Measurements from ENCODE around the gene GFAP.

The GFAP gene

DNA sequence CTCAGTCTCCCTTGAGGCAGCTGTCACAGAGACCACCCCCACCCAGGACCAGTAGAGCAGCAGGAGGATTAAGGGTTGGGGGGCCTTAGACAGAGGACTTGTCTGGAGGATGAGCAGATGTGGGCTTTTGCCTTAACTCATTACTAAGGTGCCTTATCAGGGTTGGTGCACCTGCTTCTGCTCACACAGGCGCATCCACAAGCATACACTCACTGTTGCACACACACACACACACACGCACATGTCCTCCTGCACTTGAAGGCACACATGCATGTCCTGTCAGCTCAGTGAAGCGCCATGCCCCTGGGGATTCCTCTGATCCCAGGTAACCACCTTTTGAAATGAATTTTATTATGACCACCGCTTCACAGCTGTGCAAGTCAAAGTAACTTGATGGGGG is 1.2 kb downstream of the GFAP start:
- no peak for DNase-seq (ENCODE audit: low read depth)

GRCh38 chr17:44913676-44914075 is 1.6 kb downstream of the GFAP start:
- no peak for DNase-seq (ENCODE audit: low read depth)

GRCh38 chr17:44912763-44913544 is 2.3 kb downstream of the GFAP start:
- no peak for DNase-seq (ENCODE audit: low read depth)

DNA sequence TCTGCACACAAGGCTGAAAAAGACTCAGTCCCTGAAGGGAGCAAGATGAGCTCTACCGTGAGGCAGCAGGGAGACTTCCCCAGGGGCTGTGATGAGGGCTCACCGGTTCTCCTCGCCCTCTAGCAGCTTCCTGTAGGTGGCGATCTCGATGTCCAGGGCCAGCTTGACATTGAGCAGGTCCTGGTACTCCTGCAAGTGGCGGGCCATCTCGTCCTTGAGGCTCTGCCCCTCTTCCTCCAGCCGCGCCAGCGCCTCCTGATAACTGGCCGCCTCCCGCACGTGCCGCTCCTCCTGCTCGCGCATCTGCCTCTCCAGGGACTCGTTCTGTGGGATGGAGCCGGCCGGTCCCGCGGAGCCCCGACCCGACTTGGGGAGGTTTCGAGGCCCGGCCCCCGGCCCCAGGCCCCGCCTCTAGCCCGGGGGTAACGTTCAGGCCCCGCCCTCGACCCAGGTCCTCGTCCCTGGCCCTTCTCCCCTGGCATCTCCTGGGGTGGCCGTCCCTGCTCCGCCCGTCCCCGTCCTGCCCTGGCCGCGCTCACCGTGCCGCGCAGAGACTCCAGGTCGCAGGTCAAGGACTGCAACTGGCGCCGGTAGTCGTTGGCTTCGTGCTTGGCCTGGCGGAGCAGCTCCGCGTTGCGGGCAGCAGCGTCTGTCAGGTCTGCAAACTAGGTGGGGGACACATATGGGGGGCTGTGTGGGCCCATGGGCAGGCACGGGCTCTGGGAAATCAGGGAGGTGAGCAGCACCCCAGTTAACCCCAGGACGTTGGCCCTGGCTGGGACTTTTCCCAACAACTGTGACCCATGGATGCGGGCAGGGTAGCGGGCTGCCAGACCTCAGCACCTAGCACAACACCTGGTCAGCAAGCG is 3.9 kb downstream of the GFAP start:
- no peak for DNase-seq (ENCODE audit: low read depth)

GRCh38 chr17:44910231-44911106 is 4.8 kb downstream of the GFAP start:
- no peak for DNase-seq (ENCODE audit: low read depth)

- no peak for DNase-seq (ENCODE audit: low read depth)
Observed at GRCh38 chr17:44909681-44910144, 5.6 kb downstream of the GFAP start.

GRCh38 chr17:44908761-44909326 is 6.5 kb downstream of the GFAP start:
- DNase-seq (ENCODE audit: low read depth) = no peak

DNA sequence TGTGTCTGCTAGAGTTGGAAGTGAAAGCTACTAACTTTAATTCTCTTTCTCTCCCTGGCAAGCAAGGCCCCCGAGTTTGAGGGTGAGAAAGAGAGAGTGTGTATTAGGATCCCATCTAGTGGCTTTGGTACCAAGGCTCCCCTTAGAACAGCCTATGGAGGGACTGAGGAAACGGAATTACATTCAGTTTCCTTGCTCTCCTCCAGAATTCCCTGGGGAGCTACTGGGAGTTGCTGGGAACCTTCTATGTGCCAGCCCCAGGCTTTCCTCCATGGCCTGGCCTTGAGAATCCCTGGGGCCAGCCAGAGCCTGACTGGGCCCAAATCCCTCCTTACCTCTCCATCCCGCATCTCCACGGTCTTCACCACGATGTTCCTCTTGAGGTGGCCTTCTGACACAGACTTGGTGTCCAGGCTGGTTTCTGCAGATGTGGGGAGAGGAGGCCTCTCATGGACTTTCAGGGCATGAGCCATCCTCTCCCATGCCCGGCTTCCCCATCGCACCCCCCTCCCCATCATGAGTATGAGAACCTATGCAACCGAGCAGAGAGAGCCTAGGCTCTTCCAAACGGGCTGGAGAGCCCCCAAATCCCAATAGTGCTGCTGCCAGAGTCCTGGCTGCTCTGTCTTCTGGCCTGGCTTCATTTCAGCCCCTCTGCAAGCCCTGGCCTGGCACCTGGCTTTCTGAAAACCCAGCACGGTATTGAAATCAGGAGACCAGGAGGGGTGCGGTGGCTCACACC is 7.4 kb downstream of the GFAP start:
- DNase-seq (ENCODE audit: low read depth) = no peak

- no peak for DNase-seq (ENCODE audit: low read depth)
Observed at GRCh38 chr17:44906763-44907728, 8.3 kb downstream of the GFAP start.

GRCh38 chr17:44906010-44906646 is 9.2 kb downstream of the GFAP start:
- DNase-seq (ENCODE audit: low read depth) = peak; percentile 62

DNA sequence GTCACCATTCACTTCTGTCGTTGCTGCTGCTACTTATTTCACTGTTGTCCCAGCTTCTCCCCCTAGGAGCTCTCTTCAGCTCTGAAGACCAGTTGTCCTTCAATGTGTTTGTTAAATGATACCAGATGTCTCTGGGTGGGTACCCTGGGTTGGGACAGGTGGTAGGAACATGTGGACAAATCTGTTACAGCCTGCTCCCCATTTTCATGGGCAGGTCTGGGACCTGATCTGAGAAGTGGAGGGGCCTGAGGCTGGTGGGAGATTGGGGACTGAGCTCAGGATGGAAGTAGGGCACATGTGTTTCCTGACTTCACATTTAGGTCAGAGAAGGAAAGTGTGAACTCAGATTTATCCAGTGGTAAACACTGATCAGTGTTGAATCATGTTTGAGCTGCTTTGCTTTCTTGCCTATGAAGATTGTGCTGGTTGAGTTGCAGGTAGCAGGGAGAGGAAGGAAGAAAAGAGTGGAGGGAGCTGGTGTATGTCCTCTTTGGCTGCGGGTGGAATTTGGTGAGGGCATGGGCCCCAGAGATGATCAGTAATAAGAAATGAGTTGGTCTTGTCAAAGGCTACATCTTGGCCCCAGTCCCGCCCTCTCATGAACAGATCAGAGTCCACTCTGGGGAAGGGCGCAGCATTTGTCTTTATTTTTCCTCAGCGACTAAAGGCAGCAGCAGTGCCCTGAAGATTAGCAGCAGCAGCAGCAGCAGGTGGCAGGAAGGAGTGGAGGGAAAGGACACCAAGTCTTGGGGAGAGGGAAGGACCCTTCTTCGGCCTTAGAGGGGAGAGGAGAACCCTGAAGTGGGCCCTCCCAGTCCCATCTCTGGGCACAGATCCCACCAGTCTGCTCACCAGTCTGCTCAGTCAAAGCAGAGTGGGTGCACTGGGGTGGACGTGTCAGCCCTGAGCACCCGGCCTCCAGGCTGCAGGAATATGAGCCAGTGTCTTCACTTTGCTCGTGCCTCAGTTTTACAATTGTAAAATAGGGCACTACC is 10.0 kb downstream of the GFAP start:
- DNase-seq (ENCODE audit: low read depth) = no peak

GRCh38 chr17:44904001-44904984 is 11.0 kb downstream of the GFAP start:
- DNase-seq (ENCODE audit: low read depth) = no peak

GRCh38 chr17:44903012-44903685 is 12.2 kb downstream of the GFAP start:
- no peak for DNase-seq (ENCODE audit: low read depth)

GRCh38 chr17:44902135-44902760 is 13.1 kb downstream of the GFAP start:
- DNase-seq (ENCODE audit: low read depth) = no peak

DNA sequence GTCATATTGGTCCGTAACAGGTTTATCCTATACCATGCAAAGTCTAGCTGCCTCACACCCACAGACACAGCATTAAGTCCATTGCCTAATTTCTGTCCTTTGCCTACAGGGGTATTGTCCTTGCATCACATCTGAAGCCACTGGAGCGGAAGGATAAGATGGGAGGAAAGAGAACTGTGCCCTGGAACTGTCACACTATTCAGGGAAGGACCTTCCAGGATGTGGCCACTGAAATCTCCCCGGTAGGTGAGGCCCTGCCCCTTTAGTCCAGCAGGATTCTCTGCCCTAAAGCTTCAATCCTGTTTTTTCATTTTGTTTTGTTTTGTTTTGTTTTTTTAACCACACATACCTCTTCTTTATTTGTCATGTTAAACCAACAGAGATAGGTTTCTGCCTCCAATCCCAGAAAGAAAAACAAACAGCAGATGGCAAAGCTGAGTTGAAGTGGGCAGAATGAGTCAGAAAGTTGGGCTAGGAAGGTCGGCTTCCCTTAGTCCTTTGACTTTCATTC is 13.8 kb downstream of the GFAP start:
- no peak for DNase-seq (ENCODE audit: low read depth)

- no peak for DNase-seq (ENCODE audit: low read depth)
Observed at GRCh38 chr17:44900894-44901293, 14.4 kb downstream of the GFAP start.
